ENCODE data around the gene KCNQ1.

The KCNQ1 gene

GRCh38 chr11:2590131-2590964 is 145.5 kb downstream of the KCNQ1 start:
- no peak overlapping the region for H3K4me3 ChIP-seq (ENCODE audit: low read length, poor library complexity, severe bottlenecking)
- no peaks in the 10 kb centered on the region for H3K4me1 ChIP-seq (ENCODE audit: insufficient read depth, low read length, poor library complexity, severe bottlenecking)
- no peaks in the 10 kb centered on the region for H3K9me3 ChIP-seq (ENCODE audit: insufficient read depth, low read depth, low read length)
- TF ChIP-seq EZH2phosphoT487 (IDR thresholded peaks at IDR 0.05; ENCODE audit: borderline replicate concordance) (no peak), CTCF (conservative IDR thresholded peaks at IDR 0.05; ENCODE audit: low read length) (no peak)
- no peak overlapping the region for H3K9ac ChIP-seq (ENCODE audit: low read depth, low read length, poor library complexity, severe bottlenecking)
- H2AFZ ChIP-seq (ENCODE audit: low read length) = no peak overlapping the region
- H3K79me2 ChIP-seq (ENCODE audit: insufficient read depth, low read length) = no peaks in the 10 kb centered on the region
- no peaks in the 10 kb centered on the region for H3K27me3 ChIP-seq (ENCODE audit: insufficient read depth, low read length, poor library complexity, severe bottlenecking)
- no peak overlapping the region for H3K4me2 ChIP-seq (ENCODE audit: low read depth, low read length, poor library complexity, severe bottlenecking)
- H3K36me3 ChIP-seq (ENCODE audit: insufficient read depth, low read length) = no peaks in the 10 kb centered on the region
- no peaks in the 10 kb centered on the region for H3K9me2 ChIP-seq (replicated peaks; ENCODE audit: low read depth, low read length)
- no peaks in the 10 kb centered on the region for H4K20me1 ChIP-seq (ENCODE audit: insufficient read depth, low read length, poor library complexity, severe bottlenecking)
- H3F3A ChIP-seq (ENCODE audit: low read depth) = no peaks in the 10 kb centered on the region

GRCh38 chr11:2590965-2591754 is 146.4 kb downstream of the KCNQ1 start:
- H3K9me2 ChIP-seq (replicated peaks; ENCODE audit: low read depth, low read length) = no peaks in the 10 kb centered on the region
- no peak overlapping the region for H2AFZ ChIP-seq (ENCODE audit: low read length)
- TF ChIP-seq EZH2phosphoT487 (IDR thresholded peaks at IDR 0.05; ENCODE audit: borderline replicate concordance) (no peak), CTCF (conservative IDR thresholded peaks at IDR 0.05; ENCODE audit: low read length) (no peak)
- no peaks in the 10 kb centered on the region for H3K79me2 ChIP-seq (ENCODE audit: insufficient read depth, low read length)
- H3K4me3 ChIP-seq (ENCODE audit: low read length, poor library complexity, severe bottlenecking) = no peak overlapping the region
- H3K4me1 ChIP-seq (ENCODE audit: insufficient read depth, low read length, poor library complexity, severe bottlenecking) = no peaks in the 10 kb centered on the region
- no peaks in the 10 kb centered on the region for H4K20me1 ChIP-seq (ENCODE audit: insufficient read depth, low read length, poor library complexity, severe bottlenecking)
- H3K9me3 ChIP-seq (ENCODE audit: insufficient read depth, low read depth, low read length) = no peaks in the 10 kb centered on the region
- H3K9ac ChIP-seq (ENCODE audit: low read depth, low read length, poor library complexity, severe bottlenecking) = no peak overlapping the region
- no peaks in the 10 kb centered on the region for H3F3A ChIP-seq (ENCODE audit: low read depth)
- H3K36me3 ChIP-seq (ENCODE audit: insufficient read depth, low read length) = no peaks in the 10 kb centered on the region
- no peaks in the 10 kb centered on the region for H3K27me3 ChIP-seq (ENCODE audit: insufficient read depth, low read length, poor library complexity, severe bottlenecking)
- H3K4me2 ChIP-seq (ENCODE audit: low read depth, low read length, poor library complexity, severe bottlenecking) = no peak overlapping the region

- Histone ChIP-seq H3K9me3 (ENCODE audit: insufficient read depth, low read depth, low read length) (no peaks in the 10 kb centered on the region), H4K20me1 (ENCODE audit: insufficient read depth, low read length, poor library complexity, severe bottlenecking) (no peaks in the 10 kb centered on the region), H3K4me1 (ENCODE audit: insufficient read depth, low read length, poor library complexity, severe bottlenecking) (no peaks in the 10 kb centered on the region), H3K27me3 (ENCODE audit: insufficient read depth, low read length, poor library complexity, severe bottlenecking) (no peaks in the 10 kb centered on the region), H3F3A (ENCODE audit: low read depth) (no peaks in the 10 kb centered on the region), H3K9me2 (replicated peaks; ENCODE audit: low read depth, low read length) (no peaks in the 10 kb centered on the region), H3K4me3 (ENCODE audit: low read length, poor library complexity, severe bottlenecking) (no peak overlapping the region), H3K36me3 (ENCODE audit: insufficient read depth, low read length) (no peaks in the 10 kb centered on the region), H2AFZ (ENCODE audit: low read length) (no peak overlapping the region), H3K79me2 (ENCODE audit: insufficient read depth, low read length) (no peaks in the 10 kb centered on the region), H3K9ac (ENCODE audit: low read depth, low read length, poor library complexity, severe bottlenecking) (no peak overlapping the region), H3K4me2 (ENCODE audit: low read depth, low read length, poor library complexity, severe bottlenecking) (no peak overlapping the region)
- TF ChIP-seq CTCF (conservative IDR thresholded peaks at IDR 0.05; ENCODE audit: low read length) (no peak), EZH2phosphoT487 (IDR thresholded peaks at IDR 0.05; ENCODE audit: borderline replicate concordance) (no peak)
Observed at GRCh38 chr11:2591805-2592204, 147.0 kb downstream of the KCNQ1 start.

Data from Loucy (cell line).